K562 (cell line): ENCODE data around the gene DARS2. TPM values are rescaled to one million over a fixed set of nuclear protein-coding genes. Genes with fewer than 3 reads are reported as not detected.

Experiments used
- CTBP1 ChIP-seq: fragments of 450-650 bp; IDR thresholded peaks from 2 replicates; pipeline ENCODE4 v1.6.1; 2016; ENCODE audit warnings: borderline replicate concordance
- HMG20A ChIP-seq: fragments of 450-650 bp; formaldehyde crosslinking; conservative IDR thresholded peaks from 2 replicates; pipeline ENCODE4 v1.4.0; 2020; ENCODE audit warnings: mild to moderate bottlenecking, mixed read lengths
- MYNN ChIP-seq, 2 experiments: sonication (generic); formaldehyde crosslinking in 1 of 2; IDR thresholded peaks; 2 replicates each; pipeline versions ENCODE4 v1.5.0 to v1.6.1; 2016 to 2020; ENCODE audit warnings: antibody characterized with exemption in 1 of 2, missing genetic modification reagents in 1 of 2
- PCBP2 ChIP-seq: fragments of 200-400 bp; formaldehyde crosslinking; IDR thresholded peaks from 2 replicates; pipeline ENCODE4 v1.6.1; 2018; ENCODE audit warnings: low read length, low read depth, mild to moderate bottlenecking, moderate library complexity; ENCODE audit not compliant: poor library complexity, severe bottlenecking
- POLR2H ChIP-seq: IDR thresholded peaks from 2 replicates; pipeline ENCODE4 v1.6.1; 2016; ENCODE audit warnings: missing genetic modification characterization, low read depth, mild to moderate bottlenecking, control low read depth, missing compliant biosample characterization, moderate library complexity
- RFX1 ChIP-seq: fragments of 450-650 bp; IDR thresholded peaks from 2 replicates; pipeline ENCODE4 v1.6.1; 2016; ENCODE audit warnings: mild to moderate bottlenecking, moderate library complexity
- ZNF778 ChIP-seq: fragments of 450-650 bp; formaldehyde crosslinking; IDR thresholded peaks from 2 replicates; pipeline ENCODE4 v1.4.0; 2020; ENCODE audit warnings: mild to moderate bottlenecking, moderate library complexity
- polyA plus RNA-seq, 8 experiments: library from polyadenylated mRNA; depleted of rRNA in 4 of 8; stranded (reverse) in 5 of 8; unstranded in 3 of 8; fragments of >200 nt; fragmentation: Nextera tagmentation in 2 of 8; fragmentation: Illumina TruSeq in 1 of 8; extraction: Ambion mirVana in 2 of 8; extraction: Trizol in 1 of 8; gene quantifications; 2 replicates each; pipeline versions ENCODE4 v1.2.1 to v1.2.3, GENCODE V29; 2011 to 2014; ENCODE audit warnings: inconsistent platforms in 1 of 8, missing spikeins in 1 of 8
- total RNA-seq, 7 experiments: library from RNA; depleted of rRNA in 6 of 7; stranded (reverse); fragments of >200 nt in 6 of 7; fragmentation: Illumina TruSeq in 2 of 7; extraction: Trizol in 2 of 7; gene quantifications; 2 replicates each; pipeline versions ENCODE4 v1.2.1 to v1.2.3, GENCODE V29; 2011 to 2021; ENCODE audit warnings: low replicate concordance in 1 of 7
- TF ChIP-seq, protein P1 (sequence below): fragments of 250-450 bp; sonication (Bioruptor Pico); IDR thresholded peaks from 2 replicates; pipeline ENCODE4 v1.4.0; 2020; ENCODE audit warnings: mild to moderate bottlenecking
- TF ChIP-seq, protein P2 (sequence below), 2 experiments: fragments of 450-650 bp in 1 of 2; sonication (generic) in 1 of 2; formaldehyde crosslinking in 1 of 2; IDR thresholded peaks; 2 replicates each; pipeline versions ENCODE4 v1.7.1 to v1.9.0; 2016 to 2022; ENCODE audit warnings: inconsistent platforms in 1 of 2, mild to moderate bottlenecking in 1 of 2, missing genetic modification reagents in 1 of 2
- TF ChIP-seq, protein P3 (sequence below): sonication (generic); formaldehyde crosslinking; IDR thresholded peaks from 2 replicates; pipeline ENCODE4 v1.9.0; 2022; ENCODE audit warnings: mild to moderate bottlenecking, missing genetic modification reagents
- TF ChIP-seq, protein P4 (sequence below): fragments of 250-450 bp; sonication (Bioruptor Pico); IDR thresholded peaks from 2 replicates; pipeline ENCODE4 v1.5.0; 2021; ENCODE audit warnings: mild to moderate bottlenecking, moderate library complexity

DARS2 gene
- total and polyA plus RNA-seq, 9 of the 15 experiments (the other 6 are each of a cell fraction or from before 2014, with no cell fraction given), result 36.4 to 96.7 (median 68.6) TPM

DNA sequence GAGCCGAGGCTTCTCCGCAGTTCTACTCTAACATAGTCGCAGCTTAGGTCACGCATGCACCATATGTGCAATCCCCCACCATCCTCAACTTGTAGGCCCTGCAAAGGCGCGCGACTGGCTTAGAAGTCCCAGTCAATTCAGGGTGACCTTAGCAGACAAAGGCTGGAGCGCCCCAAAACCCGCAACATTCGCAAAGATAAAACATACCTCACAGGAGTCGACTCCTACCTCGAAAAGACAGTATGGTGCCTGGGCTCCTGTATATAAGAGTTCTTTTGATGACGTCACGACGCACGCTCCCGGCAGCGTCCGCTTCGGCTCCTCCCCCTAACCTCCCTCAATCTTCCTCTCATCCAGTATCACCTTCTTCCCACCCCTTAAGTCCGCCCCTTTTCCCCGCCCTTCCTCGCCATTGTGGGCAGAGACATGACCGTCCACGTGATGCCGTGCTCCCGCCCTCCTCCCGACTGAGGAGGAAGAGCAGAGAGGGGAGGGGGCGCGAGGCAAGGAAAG, 43.3 kb downstream of the DARS2 start, which contains the start of gene GAS5 (continued):
- TF ChIP-seq, protein P1, sequence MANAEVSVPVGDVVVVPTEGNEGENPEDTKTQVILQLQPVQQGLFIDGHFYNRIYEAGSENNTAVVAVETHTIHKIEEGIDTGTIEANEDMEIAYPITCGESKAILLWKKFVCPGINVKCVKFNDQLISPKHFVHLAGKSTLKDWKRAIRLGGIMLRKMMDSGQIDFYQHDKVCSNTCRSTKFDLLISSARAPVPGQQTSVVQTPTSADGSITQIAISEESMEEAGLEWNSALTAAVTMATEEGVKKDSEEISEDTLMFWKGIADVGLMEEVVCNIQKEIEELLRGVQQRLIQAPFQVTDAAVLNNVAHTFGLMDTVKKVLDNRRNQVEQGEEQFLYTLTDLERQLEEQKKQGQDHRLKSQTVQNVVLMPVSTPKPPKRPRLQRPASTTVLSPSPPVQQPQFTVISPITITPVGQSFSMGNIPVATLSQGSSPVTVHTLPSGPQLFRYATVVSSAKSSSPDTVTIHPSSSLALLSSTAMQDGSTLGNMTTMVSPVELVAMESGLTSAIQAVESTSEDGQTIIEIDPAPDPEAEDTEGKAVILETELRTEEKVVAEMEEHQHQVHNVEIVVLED (CRISPR knock-in tag), result peak; percentile 93
- TF ChIP-seq RFX1 (no peak), ZNF778 (CRISPR knock-in tag) (no peak), MYNN (IDR thresholded peaks at IDR 0.05) (peak; percentile 80), MYNN (CRISPR knock-in tag; IDR thresholded peaks at IDR 0.05) (no peak), POLR2H (peak; percentile 99), PCBP2 (no peak), CTBP1 (no peak), HMG20A (CRISPR knock-in tag) (no peak; the same call in 1 of the 2 replicates)
- TF ChIP-seq, protein P2, sequence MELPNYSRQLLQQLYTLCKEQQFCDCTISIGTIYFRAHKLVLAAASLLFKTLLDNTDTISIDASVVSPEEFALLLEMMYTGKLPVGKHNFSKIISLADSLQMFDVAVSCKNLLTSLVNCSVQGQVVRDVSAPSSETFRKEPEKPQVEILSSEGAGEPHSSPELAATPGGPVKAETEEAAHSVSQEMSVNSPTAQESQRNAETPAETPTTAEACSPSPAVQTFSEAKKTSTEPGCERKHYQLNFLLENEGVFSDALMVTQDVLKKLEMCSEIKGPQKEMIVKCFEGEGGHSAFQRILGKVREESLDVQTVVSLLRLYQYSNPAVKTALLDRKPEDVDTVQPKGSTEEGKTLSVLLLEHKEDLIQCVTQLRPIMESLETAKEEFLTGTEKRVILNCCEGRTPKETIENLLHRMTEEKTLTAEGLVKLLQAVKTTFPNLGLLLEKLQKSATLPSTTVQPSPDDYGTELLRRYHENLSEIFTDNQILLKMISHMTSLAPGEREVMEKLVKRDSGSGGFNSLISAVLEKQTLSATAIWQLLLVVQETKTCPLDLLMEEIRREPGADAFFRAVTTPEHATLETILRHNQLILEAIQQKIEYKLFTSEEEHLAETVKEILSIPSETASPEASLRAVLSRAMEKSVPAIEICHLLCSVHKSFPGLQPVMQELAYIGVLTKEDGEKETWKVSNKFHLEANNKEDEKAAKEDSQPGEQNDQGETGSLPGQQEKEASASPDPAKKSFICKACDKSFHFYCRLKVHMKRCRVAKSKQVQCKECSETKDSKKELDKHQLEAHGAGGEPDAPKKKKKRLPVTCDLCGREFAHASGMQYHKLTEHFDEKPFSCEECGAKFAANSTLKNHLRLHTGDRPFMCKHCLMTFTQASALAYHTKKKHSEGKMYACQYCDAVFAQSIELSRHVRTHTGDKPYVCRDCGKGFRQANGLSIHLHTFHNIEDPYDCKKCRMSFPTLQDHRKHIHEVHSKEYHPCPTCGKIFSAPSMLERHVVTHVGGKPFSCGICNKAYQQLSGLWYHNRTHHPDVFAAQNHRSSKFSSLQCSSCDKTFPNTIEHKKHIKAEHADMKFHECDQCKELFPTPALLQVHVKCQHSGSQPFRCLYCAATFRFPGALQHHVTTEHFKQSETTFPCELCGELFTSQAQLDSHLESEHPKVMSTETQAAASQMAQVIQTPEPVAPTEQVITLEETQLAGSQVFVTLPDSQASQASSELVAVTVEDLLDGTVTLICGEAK (IDR thresholded peaks at IDR 0.05), result no peak
- TF ChIP-seq, protein P2 (CRISPR knock-in tag; IDR thresholded peaks at IDR 0.05), result no peak
- TF ChIP-seq, protein P3, sequence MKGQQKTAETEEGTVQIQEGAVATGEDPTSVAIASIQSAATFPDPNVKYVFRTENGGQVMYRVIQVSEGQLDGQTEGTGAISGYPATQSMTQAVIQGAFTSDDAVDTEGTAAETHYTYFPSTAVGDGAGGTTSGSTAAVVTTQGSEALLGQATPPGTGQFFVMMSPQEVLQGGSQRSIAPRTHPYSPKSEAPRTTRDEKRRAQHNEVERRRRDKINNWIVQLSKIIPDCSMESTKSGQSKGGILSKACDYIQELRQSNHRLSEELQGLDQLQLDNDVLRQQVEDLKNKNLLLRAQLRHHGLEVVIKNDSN (CRISPR knock-in tag), result peak; percentile 97
- TF ChIP-seq, protein P4, sequence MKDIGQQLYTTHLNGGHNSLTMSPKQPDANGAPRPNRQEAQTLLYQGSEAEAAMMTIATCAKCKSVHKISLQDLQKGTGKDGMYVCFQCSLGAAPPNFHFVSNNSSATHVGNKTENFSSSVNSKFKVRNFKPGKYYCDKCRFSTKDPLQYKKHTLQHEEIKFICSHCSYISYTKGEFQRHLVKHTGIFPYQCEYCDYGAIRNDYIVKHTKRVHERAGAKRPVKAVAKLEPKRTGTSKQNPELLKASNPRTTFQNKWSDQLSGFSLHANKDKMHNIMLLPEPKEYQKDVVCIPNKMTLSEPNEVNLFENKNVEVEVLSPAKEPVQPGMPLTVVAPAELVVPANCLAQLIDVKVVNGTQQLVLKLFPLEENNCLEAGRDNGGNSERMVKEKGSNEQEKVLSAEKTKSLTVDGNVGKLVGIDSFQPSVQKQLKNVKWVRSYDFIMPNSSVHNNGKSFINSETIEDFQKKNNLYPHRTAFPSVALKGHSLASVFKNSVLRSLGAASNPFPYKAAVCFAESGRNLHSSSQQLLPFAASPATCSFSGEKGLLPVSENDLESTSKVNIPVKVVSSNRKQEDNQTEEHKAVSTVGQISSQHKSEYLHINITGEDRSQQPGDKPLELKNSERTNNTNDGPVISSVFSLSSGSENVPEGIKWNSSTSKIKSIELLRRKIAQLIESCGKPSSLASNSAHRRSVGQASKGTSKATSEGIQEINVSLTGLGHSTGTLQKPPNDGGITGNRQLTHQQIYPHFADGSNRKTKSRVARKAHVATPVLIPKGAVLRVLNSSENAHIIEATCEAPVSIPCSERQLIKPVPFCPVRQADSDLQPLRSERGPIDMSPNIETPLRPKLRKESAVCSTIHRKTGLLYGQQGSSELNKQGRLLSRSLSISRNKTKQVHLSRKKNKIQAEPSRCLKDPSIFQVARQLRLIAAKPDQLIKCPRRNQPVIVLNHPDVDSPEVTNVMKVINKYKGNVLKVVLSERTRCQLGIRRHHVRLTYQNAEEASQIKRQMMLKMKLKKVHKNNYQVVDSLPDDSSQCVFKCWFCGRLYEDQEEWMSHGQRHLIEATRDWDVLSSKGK (CRISPR knock-in tag), result no peak; the same call in 1 of the 2 replicates
